Effector CD8-positive, alpha-beta T cell (primary cell): ENCODE results near the gene USP47.

Source experiments
- DNase-seq: peaks from one replicate; lab custom pipeline; 2025; lab: John Stamatoyannopoulos, UW

USP47 gene

DNA sequence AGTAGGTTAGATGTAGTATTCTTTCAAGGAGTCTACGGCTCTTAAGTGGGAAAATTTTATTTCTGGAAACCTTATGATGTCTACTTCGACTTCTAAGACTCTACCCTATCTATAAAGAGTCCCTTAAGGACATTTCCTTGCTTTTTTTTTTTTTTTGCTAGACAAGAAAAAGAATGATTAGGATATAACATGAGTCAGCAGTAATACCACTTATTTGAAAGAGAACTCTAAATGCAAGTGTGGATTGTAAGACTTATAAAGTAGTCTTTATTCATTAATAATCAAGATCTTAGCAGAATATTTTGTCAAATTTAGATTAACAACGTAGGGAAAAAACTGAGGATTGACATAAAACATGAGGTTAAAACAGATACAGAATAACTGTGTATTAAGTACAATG lies 95.7 kb downstream of the USP47 start:
- DNase-seq: no peak

DNA sequence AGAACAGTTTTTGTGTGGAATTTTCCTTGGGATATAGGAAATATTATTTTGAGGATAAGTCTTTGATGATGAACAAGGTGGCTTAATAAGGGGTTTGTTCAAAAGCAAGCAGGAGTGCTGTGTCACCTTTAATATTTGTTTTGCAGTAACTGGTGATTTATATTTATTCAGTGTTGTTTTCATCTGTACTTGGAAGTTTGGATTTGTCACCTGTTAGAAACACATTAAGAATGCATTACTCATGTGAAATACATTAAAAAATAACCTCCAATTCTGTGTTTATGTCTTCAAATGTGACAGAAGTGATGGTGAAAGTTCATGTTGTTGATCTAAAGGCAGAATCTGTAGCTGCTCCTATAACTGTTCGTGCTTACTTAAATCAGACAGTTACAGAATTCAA lies 96.2 kb downstream of the USP47 start:
- no peak for DNase-seq

DNA sequence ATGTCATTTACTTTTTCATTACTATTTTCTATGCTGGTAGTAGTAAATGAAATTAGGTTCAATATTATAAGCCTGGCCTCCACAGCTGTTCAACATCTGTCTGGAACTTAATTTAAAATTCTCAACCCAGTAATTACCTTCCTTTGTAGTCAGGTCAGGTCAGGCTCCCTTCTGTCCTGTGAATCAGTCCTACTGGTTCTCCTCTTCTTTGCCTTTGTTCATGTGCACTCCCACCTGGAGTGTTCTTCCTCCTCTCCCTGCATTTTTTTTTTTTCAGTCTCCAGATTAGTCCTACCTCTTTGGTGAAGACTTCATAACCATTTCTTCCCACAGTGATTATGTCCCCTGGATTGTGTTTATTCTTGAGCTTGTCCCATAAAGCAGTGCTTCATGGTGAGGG lies 98.8 kb downstream of the USP47 start:
- DNase-seq: no peak

DNA sequence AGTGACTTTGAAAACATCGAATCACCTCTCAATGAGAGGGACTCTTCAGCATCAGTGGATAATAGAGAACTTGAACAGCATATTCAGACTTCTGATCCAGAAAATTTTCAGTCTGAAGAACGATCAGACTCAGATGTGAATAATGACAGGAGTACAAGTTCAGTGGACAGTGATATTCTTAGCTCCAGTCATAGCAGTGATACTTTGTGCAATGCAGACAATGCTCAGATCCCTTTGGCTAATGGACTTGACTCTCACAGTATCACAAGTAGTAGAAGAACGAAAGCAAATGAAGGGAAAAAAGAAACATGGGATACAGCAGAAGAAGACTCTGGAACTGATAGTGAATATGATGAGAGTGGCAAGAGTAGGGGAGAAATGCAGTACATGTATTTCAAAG lies 100.9 kb downstream of the USP47 start:
- DNase-seq: no peak

GRCh38 chr11:11944444-11944843 lies 102.7 kb downstream of the USP47 start:
- DNase-seq: no peak

DNA sequence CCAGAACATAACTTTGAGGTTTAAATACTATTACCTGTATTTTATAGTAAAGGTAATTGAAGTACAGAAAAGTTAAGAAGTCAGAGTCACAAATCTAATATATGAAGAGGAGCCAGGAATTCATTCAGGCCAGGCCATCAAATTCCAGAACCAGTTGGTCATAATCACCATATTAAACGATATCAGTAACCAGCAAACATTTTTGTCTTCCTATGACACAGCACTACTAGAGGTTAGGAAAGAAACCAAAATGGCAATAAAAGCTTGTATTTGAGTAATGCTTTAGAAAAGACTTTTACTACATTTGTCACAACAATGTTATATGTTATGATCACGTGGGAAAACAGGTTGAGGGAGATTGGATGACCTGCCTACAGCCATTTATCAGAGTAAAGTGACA lies 104.4 kb downstream of the USP47 start:
- DNase-seq: no peak

DNA sequence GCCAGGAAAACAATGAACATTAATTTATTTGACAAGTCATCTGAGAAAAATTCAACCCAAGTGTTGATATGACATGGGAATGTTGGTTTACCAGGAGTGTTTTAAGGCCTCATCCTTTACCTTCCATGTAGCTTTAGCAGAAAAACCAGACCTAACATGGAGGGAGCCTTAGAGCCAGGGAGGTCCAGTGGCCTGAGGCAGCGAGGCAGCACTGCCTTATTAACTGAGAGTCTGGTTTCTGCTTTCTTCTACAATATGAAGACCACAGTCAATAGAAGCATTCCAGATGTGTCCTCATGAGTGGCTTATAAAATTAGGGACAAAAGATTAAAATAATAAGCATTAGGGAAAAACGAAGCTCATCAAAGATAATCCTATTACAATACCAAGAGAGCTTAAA lies 105.1 kb downstream of the USP47 start:
- DNase-seq: no peak

- DNase-seq: no peak
These were observed 106.1 kb downstream of the USP47 start for GRCh38 chr11:11947825-11948224.

- no peak for DNase-seq
These were observed 106.6 kb downstream of the USP47 start for GRCh38 chr11:11948242-11948947.

DNA sequence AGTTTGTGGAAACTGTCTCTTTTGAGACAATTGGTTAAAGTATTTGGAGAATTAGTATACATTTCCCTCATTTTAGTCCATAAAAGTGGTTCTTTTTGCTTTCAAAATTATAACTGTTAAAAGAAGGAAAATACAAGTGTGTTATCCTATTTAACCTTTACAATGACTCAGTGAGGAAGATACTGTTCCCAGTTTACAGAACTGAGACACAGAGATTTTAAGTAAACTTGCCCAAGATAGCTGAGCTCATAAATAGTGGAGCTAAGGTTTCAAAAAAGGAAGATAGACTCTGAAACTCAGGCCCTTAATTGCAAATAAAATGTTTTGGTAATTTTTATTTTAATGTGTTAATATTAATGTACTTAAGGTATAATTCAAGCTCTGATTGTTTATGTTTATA lies 107.7 kb downstream of the USP47 start:
- no peak for DNase-seq

DNA sequence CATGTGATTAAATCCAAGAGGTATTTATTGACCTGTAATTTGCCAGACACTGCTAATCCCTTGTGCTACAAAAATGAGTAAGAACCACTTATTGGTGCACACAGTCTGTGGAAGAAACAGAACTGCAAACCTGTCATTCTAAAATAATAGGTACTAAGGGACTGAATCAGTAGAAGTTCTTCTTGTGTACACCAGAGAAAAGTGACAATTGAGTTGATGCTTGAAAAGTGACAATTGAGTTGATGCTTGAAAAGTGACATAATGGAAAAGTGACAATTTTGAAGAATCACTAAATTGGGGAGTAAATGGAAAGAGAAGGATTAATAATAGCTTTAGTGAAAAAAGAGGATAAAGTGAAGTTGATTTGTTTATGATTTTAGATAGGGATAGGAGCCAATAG lies 110.3 kb downstream of the USP47 start:
- no peak for DNase-seq

- DNase-seq: no peak
These were observed 114.2 kb downstream of the USP47 start for GRCh38 chr11:11956006-11956405.

DNA sequence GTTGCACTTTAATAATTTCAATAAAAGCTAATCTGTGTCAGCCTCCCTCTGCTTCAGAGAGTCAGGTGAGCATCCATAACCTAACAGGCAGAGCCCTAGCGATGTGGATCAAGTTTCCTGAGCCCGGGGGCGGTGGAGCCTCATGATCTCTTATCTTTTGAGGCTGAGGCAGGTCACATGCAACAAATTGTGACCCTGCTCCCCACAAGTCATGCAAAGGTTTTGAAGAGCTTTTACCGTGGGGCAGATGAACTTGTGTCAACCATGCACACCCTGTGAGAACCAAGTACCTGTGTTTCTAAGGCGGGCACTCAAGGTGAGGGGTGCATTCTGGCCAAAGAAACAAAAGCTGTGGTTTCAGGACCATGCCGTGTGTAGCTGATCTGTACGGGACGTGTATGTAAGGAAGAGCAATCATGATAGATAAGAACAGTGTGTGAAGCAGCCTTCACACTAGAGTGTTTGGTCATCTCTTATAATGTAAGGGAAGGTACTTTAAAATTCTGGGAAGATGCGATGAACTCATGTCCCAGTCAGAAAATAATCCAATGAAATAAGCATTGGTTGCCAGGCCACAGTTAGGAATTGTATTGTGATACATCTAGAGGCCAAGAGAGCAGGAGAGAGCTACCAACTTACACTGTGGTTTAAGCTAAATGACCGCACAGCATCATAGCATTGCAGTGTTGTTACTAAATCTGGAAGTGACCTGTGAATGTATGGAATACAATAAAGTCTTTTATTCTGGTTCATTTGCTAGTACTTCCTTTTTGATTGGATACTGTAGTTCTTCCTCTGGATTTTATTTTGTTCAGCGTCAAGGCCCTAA lies 116.8 kb downstream of the USP47 start:
- no peak for DNase-seq

DNA sequence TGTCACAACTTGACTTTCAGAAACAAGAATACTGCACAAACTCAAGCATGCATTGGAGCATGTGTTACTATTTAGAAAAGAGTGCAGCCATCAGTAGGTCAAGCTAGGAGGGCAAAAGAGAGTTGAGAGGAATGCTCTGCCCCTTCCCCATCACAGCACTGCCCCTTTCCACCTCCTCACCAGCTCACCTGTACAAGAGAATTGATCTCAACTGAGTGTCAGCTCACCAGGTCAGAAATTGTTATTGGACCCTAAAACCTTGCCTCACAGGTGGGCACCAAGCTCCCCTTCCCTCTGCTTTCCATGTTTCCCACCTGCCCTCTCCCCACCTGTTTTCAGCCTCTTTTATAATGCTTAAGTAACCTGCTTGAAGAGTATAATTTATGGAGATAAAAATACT lies 117.8 kb downstream of the USP47 start:
- DNase-seq: no peak

DNA sequence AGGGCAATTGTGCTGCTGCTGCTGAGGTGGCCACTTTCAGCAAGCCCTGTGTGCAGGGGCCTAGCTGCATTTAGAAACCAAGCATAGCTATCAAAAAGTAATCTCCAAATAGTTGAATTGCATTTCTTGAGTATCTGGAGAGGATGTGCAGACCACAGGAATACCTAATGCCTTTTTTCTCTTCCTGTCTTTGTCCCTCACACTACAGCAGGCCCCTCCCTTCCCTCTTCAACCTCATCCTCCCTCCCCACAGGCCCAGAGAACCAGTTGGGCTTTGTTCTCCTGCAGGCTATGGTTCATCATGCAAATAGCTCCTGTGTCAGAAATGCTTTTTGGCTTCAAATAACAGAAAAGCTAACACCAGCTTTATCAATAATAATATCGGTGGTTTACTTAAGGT lies 118.9 kb downstream of the USP47 start:
- DNase-seq: no peak

DNA sequence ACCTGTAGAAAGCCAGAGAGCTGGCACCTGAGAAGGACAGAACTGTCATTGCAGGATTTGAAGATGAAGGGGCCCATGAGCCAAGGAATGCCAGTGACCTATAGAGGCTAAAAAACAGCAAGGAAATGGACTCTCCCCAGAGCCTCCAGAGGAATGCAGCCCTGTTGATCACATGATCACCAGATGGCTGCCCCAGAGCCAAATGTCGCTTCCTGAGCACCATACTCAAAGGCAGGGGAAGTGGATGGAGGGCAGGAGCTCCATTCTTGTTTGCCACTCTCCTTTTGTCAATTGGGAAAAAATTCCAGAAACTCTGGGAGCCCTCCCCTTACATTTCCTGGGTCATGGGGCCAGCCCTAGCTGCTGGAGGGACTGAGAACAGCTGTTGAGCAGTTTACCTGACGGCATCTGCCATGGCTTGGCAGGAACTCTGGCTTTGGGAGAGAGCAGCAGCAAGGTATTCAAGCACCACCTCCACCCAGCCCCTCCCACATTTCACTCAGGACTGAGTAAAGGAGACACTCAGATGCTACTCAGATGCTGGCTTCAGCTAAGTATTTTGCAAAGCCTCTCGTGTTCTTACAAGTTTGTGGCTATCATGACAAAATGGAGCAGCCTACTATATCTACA lies 119.7 kb downstream of the USP47 start:
- no peak for DNase-seq

GRCh38 chr11:11963067-11963466 lies 121.3 kb downstream of the USP47 start:
- DNase-seq: no peak

- DNase-seq: no peak
These were observed 122.3 kb downstream of the USP47 start for GRCh38 chr11:11963842-11964773.

- no peak for DNase-seq
These were observed 123.0 kb downstream of the USP47 start for GRCh38 chr11:11964774-11965150.

DNA sequence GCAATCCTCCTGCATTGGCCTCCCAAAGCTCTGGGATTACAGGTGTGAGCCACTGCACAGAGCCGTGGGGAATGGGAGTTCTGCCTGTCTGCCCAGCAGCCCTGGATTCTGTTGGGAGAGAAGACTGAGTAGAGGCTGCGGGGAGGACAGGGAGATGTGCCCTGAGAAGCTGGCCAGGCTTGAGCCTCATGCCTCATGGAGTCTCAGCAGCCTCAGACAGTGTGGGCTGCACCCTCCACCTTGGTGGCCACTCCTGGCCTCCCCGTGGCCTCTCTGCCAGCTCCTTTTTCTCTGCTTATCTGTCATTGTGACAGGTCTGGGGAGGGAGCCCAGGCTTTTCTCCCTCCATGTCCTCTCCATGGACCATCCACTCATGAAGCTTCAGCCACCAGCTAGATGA lies 123.4 kb downstream of the USP47 start:
- DNase-seq: no peak

- no peak for DNase-seq
These were observed 124.0 kb downstream of the USP47 start for GRCh38 chr11:11965656-11966353.
